ENCODE data around the gene P2RY6. TPM values are rescaled to one million over a fixed set of nuclear protein-coding genes. Genes with fewer than 3 reads are reported as not detected.

The P2RY6 gene
- total RNA-seq, 4 donors from 2014 or later = 0.76 to 1.0 TPM; not detected in 2

- Histone ChIP-seq H3K27me3 (peaks cover 0 to 10% of the 10 kb centered on the region in 2 donors), H3K4me1 (peaks cover 0 to 6% of the 10 kb centered on the region in 2 donors), H3K4me3 (no peak overlapping the region), H3K9me3 (no peaks in the 10 kb centered on the region), H3K36me3 (no peaks in the 10 kb centered on the region), H3K27ac (no peak overlapping the region)
- no peak for TF ChIP-seq CTCF (IDR thresholded peaks at IDR 0.05)
- TF ChIP-seq POLR2A (IDR thresholded peaks at IDR 0.05) = no peak
- intact Hi-C loops (cut with DNase I; ENCODE audit: low total_unique reads) = no loop called here
- peak in 1 of 2 donors; percentile 1 for DNase-seq
Observed at GRCh38 chr11:73263640-73264039, 8.5 kb upstream of the P2RY6 start.

GRCh38 chr11:73265278-73265810 is 6.8 kb upstream of the P2RY6 start:
- peaks cover 0 to 10% of the 10 kb centered on the region in 2 donors for H3K27me3 ChIP-seq
- H3K4me1 ChIP-seq = peaks cover 0 to 6% of the 10 kb centered on the region in 2 donors
- intact Hi-C loops (cut with DNase I; ENCODE audit: low total_unique reads) = no loop called here
- H3K27ac ChIP-seq = no peak overlapping the region
- H3K9me3 ChIP-seq = no peaks in the 10 kb centered on the region
- no peak for DNase-seq
- H3K4me3 ChIP-seq = no peak overlapping the region
- no peak for TF ChIP-seq POLR2A (IDR thresholded peaks at IDR 0.05)
- TF ChIP-seq CTCF (IDR thresholded peaks at IDR 0.05) = no peak
- no peaks in the 10 kb centered on the region for H3K36me3 ChIP-seq

GRCh38 chr11:73265853-73266645 is 6.1 kb upstream of the P2RY6 start:
- H3K9me3 ChIP-seq = no peaks in the 10 kb centered on the region
- intact Hi-C loops (cut with DNase I; ENCODE audit: low total_unique reads) = no loop called here
- H3K36me3 ChIP-seq = no peaks in the 10 kb centered on the region
- H3K4me1 ChIP-seq = peaks cover 0 to 6% of the 10 kb centered on the region in 2 donors
- no peak overlapping the region for H3K4me3 ChIP-seq
- TF ChIP-seq CTCF (IDR thresholded peaks at IDR 0.05) (no peak), POLR2A (IDR thresholded peaks at IDR 0.05) (no peak)
- peak in 1 of 2 donors; percentile 6 for DNase-seq
- H3K27me3 ChIP-seq = peaks cover 0 to 10% of the 10 kb centered on the region in 2 donors
- no peak overlapping the region for H3K27ac ChIP-seq

GRCh38 chr11:73266646-73267020 is 5.5 kb upstream of the P2RY6 start:
- DNase-seq = no peak
- intact Hi-C loops (cut with DNase I; ENCODE audit: low total_unique reads) = no loop called here

More at GRCh38 chr11:73266646-73267020, 5.5 kb upstream of the P2RY6 start:
- Histone ChIP-seq H3K4me1 (peaks cover 0 to 6% of the 10 kb centered on the region in 2 donors), H3K36me3 (no peaks in the 10 kb centered on the region), H3K4me3 (no peak overlapping the region), H3K27me3 (peaks cover 0 to 10% of the 10 kb centered on the region in 2 donors), H3K9me3 (no peaks in the 10 kb centered on the region), H3K27ac (no peak overlapping the region)
- TF ChIP-seq CTCF (IDR thresholded peaks at IDR 0.05) (no peak), POLR2A (IDR thresholded peaks at IDR 0.05) (no peak)
